Measurements from ENCODE around the gene SPG21.
"Not testable (repeated sequence)": the region's sequence is repeated elsewhere in the genome, so short reads cannot be mapped to it uniquely, and the experiment has no call there.

Gene SPG21

GRCh38 chr15:65021488-65021887 lies 31.8 kb upstream of the SPG21 start:
- TF ChIP-seq CTCF (IDR thresholded peaks at IDR 0.05; ENCODE audit: low read depth, low read length, missing control alignments) = no peak
- DNase-seq (ENCODE audit: low read depth) = no peak
- no peak overlapping the region for H3K4me3 ChIP-seq (ENCODE audit: low read depth, low read length)

- H3K4me3 ChIP-seq (ENCODE audit: low read depth, low read length) = no peak overlapping the region
- no peak for DNase-seq (ENCODE audit: low read depth)
- no peak for TF ChIP-seq CTCF (IDR thresholded peaks at IDR 0.05; ENCODE audit: low read depth, low read length, missing control alignments)
These were observed 30.7 kb upstream of the SPG21 start for GRCh38 chr15:65020419-65020818.

- not testable (repeated sequence) for DNase-seq (ENCODE audit: low read depth); H3K4me3 ChIP-seq (ENCODE audit: low read depth, low read length)
These were observed 21.5 kb upstream of the SPG21 start for GRCh38 chr15:65011198-65011597.

GRCh38 chr15:65008983-65009382 lies 19.3 kb upstream of the SPG21 start:
- peak; percentile 18 for TF ChIP-seq CTCF (IDR thresholded peaks at IDR 0.05; ENCODE audit: low read depth, low read length, missing control alignments)
- DNase-seq (ENCODE audit: low read depth) = no peak
- H3K4me3 ChIP-seq (ENCODE audit: low read depth, low read length) = no peak overlapping the region

GRCh38 chr15:65006876-65007275 lies 17.2 kb upstream of the SPG21 start:
- no peak overlapping the region for H3K4me3 ChIP-seq (ENCODE audit: low read depth, low read length)
- TF ChIP-seq CTCF (IDR thresholded peaks at IDR 0.05; ENCODE audit: low read depth, low read length, missing control alignments) = no peak
- DNase-seq (ENCODE audit: low read depth) = no peak

- TF ChIP-seq CTCF (IDR thresholded peaks at IDR 0.05; ENCODE audit: low read depth, low read length, missing control alignments) = no peak
These were observed 15.3 kb upstream of the SPG21 start for GRCh38 chr15:65004993-65005392.

GRCh38 chr15:64997745-64998375 lies 8.1 kb upstream of the SPG21 start:
- DNase-seq (ENCODE audit: low read depth) = no peak
- TF ChIP-seq CTCF (IDR thresholded peaks at IDR 0.05; ENCODE audit: low read depth, low read length, missing control alignments) = no peak
- no peak overlapping the region for H3K4me3 ChIP-seq (ENCODE audit: low read depth, low read length)

More at GRCh38 chr15:65004993-65005392, 15.3 kb upstream of the SPG21 start:
- no peak for DNase-seq (ENCODE audit: low read depth)
- H3K4me3 ChIP-seq (ENCODE audit: low read depth, low read length) = no peak overlapping the region
